Testis (tissue), 2 donors: ENCODE measurements around the gene SRPK1.

Source experiments
- POLR2A ChIP-seq: fragments of 450-650 bp; IDR thresholded peaks from one replicate; pipeline ENCODE4 v1.6.1; 2017; ENCODE audit warnings: antibody characterized with exemption, mild to moderate bottlenecking, moderate library complexity
- TF ChIP-seq, protein P1 (sequence below), 3 experiments: fragments of 450-650 bp in 2 of 3; fragments of 200-600 bp in 1 of 3; sonication (generic) in 1 of 3; IDR thresholded peaks; one replicate each; pipeline ENCODE4 v1.5.1; 2016 to 2019; ENCODE audit warnings: antibody characterized with exemption in 3 of 3, mild to moderate bottlenecking in 2 of 3, moderate library complexity in 1 of 3

DNA sequence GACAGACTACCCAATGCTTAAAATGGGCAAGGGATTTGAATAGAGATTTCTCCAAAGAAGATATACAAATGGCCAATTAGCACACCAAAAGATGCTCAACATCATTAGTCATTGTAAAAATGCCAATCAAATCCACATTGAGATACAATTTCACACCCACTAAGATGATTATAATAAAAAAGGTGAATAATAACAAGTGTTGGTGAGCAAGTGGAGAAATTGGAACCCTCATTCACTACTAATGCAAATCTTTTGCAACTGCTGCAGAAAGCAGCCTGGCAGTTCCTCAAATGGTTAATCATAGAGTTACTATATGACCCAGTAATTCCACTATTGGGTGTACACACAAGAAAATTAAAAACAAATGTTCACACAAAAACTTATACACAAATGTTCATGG lies 103.4 kb downstream of the SRPK1 start:
- TF ChIP-seq, protein P1, sequence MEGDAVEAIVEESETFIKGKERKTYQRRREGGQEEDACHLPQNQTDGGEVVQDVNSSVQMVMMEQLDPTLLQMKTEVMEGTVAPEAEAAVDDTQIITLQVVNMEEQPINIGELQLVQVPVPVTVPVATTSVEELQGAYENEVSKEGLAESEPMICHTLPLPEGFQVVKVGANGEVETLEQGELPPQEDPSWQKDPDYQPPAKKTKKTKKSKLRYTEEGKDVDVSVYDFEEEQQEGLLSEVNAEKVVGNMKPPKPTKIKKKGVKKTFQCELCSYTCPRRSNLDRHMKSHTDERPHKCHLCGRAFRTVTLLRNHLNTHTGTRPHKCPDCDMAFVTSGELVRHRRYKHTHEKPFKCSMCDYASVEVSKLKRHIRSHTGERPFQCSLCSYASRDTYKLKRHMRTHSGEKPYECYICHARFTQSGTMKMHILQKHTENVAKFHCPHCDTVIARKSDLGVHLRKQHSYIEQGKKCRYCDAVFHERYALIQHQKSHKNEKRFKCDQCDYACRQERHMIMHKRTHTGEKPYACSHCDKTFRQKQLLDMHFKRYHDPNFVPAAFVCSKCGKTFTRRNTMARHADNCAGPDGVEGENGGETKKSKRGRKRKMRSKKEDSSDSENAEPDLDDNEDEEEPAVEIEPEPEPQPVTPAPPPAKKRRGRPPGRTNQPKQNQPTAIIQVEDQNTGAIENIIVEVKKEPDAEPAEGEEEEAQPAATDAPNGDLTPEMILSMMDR (IDR thresholded peaks at IDR 0.05) = no peak
- TF ChIP-seq POLR2A = no peak
